AG20443 (cell line): ENCODE measurements around the gene RSU1.

ENCODE experiments used
- DNase-seq: peaks from one replicate; pipeline ENCODE4 v3.0.0; 2012; ENCODE audit warnings: low spot score, mixed read lengths

The RSU1 gene

GRCh38 chr10:16602104-16602775 is 215.0 kb downstream of the RSU1 start:
- DNase-seq = no peak

- DNase-seq = no peak
Observed at GRCh38 chr10:16599662-16600061, 217.6 kb downstream of the RSU1 start.

GRCh38 chr10:16597656-16598055 is 219.6 kb downstream of the RSU1 start:
- DNase-seq = no peak

GRCh38 chr10:16592378-16592777 is 224.8 kb downstream of the RSU1 start:
- DNase-seq = no peak

- no peak for DNase-seq
Observed at GRCh38 chr10:16586358-16587138, 230.7 kb downstream of the RSU1 start.

- no peak for DNase-seq
Observed at GRCh38 chr10:16585103-16585502, 232.1 kb downstream of the RSU1 start.

GRCh38 chr10:16583382-16583781 is 233.8 kb downstream of the RSU1 start:
- peak; percentile 17 for DNase-seq

GRCh38 chr10:16581202-16581601 is 236.0 kb downstream of the RSU1 start:
- DNase-seq = no peak

- no peak for DNase-seq
Observed at GRCh38 chr10:16570731-16571130, 246.5 kb downstream of the RSU1 start.

- no peak for DNase-seq
Observed at GRCh38 chr10:16566202-16566805, 250.9 kb downstream of the RSU1 start.

GRCh38 chr10:16565604-16566003 is 251.6 kb downstream of the RSU1 start:
- DNase-seq = no peak

- DNase-seq = no peak
Observed at GRCh38 chr10:16562891-16563290, 254.3 kb downstream of the RSU1 start.

- DNase-seq = no peak
Observed at GRCh38 chr10:16559236-16559773, 257.9 kb downstream of the RSU1 start.

GRCh38 chr10:16547973-16548372 is 269.3 kb downstream of the RSU1 start:
- no peak for DNase-seq

- DNase-seq = peak; percentile 72
Observed at GRCh38 chr10:16545116-16545736, 272.0 kb downstream of the RSU1 start.

GRCh38 chr10:16544591-16544990 is 272.6 kb downstream of the RSU1 start:
- no peak for DNase-seq

GRCh38 chr10:16544099-16544498 is 273.1 kb downstream of the RSU1 start:
- DNase-seq = no peak
